Measurements from ENCODE around the gene CHMP4B.

Gene CHMP4B

GRCh38 chr20:33866398-33867100, 55.4 kb downstream of the CHMP4B start:
- no peak for DNase-seq

GRCh38 chr20:33868042-33868441, 56.9 kb downstream of the CHMP4B start:
- DNase-seq: no peak

GRCh38 chr20:33868595-33868994, 57.4 kb downstream of the CHMP4B start:
- no peak for DNase-seq

GRCh38 chr20:33869283-33869682, 58.1 kb downstream of the CHMP4B start:
- no peak for DNase-seq

GRCh38 chr20:33871362-33871761, 60.2 kb downstream of the CHMP4B start:
- DNase-seq: no peak

- DNase-seq: no peak
Measured at GRCh38 chr20:33874129-33874528, 63.0 kb downstream of the CHMP4B start.

- no peak for DNase-seq
Measured at GRCh38 chr20:33875055-33875454, 63.9 kb downstream of the CHMP4B start.

GRCh38 chr20:33875534-33876026, 64.4 kb downstream of the CHMP4B start:
- DNase-seq: no peak

GRCh38 chr20:33878583-33878982, 67.4 kb downstream of the CHMP4B start:
- no peak for DNase-seq

GRCh38 chr20:33880396-33880795, 69.2 kb downstream of the CHMP4B start:
- no peak for DNase-seq

GRCh38 chr20:33881989-33882388, 70.8 kb downstream of the CHMP4B start:
- no peak for DNase-seq

GRCh38 chr20:33882481-33882880, 71.3 kb downstream of the CHMP4B start:
- DNase-seq: no peak

GRCh38 chr20:33883164-33883563, 72.0 kb downstream of the CHMP4B start:
- DNase-seq: no peak

- no peak for DNase-seq
Measured at GRCh38 chr20:33884633-33885032, 73.5 kb downstream of the CHMP4B start.

GRCh38 chr20:33889312-33889711, 78.2 kb downstream of the CHMP4B start:
- DNase-seq: no peak

- DNase-seq: no peak
Measured at GRCh38 chr20:33890557-33890956, 79.4 kb downstream of the CHMP4B start.

- DNase-seq: no peak
Measured at GRCh38 chr20:33893314-33893713, 82.2 kb downstream of the CHMP4B start.

- no peak for DNase-seq
Measured at GRCh38 chr20:33894798-33895197, 83.7 kb downstream of the CHMP4B start.

GRCh38 chr20:33896509-33896908, 85.4 kb downstream of the CHMP4B start:
- DNase-seq: no peak

- no peak for DNase-seq
Measured at GRCh38 chr20:33897313-33897912, 86.3 kb downstream of the CHMP4B start.

GRCh38 chr20:33899106-33899505, 88.0 kb downstream of the CHMP4B start:
- DNase-seq: no peak

GRCh38 chr20:33900521-33901131, 89.5 kb downstream of the CHMP4B start:
- no peak for DNase-seq

- DNase-seq: no peak
Measured at GRCh38 chr20:33901132-33901523, 90.0 kb downstream of the CHMP4B start.

- no peak for DNase-seq
Measured at GRCh38 chr20:33902011-33902410, 90.9 kb downstream of the CHMP4B start.
